GM21423 (cell line): ENCODE data around the gene MICAL3.
"Not testable (repeated sequence)": the region's sequence is repeated elsewhere in the genome, so short reads cannot be mapped to it uniquely, and the experiment has no call there.

Experiments used
- ATAC-seq: cut with Tn5 transposase; IDR thresholded peaks from one replicate; pipeline ENCODE4 v1.9.1; 2021; ENCODE audit warnings: mild to moderate bottlenecking, moderate library complexity; ENCODE audit not compliant: unreplicated experiment

The MICAL3 gene

GRCh38 chr22:17893900-17894535 lies 130.3 kb downstream of the MICAL3 start:
- ATAC-seq, result no peak

DNA sequence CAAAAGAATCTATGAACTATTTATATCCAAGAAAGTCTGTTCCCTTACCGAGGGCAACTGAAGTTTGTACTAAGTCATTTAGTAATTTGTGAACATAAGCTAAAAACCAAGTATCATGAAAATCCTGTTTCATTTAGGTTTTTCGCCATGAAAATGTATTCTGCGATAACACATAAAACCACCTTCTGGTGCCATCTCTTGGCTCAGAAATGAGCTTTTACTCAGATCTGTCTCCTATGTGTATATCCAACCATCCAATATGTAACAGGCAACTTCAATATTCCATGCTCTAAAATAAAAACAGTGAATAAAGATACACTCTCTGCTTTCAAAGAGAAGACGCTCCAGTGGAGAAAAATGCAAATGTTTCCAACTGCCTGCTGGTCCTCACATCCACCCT lies 132.0 kb downstream of the MICAL3 start:
- no peak for ATAC-seq

DNA sequence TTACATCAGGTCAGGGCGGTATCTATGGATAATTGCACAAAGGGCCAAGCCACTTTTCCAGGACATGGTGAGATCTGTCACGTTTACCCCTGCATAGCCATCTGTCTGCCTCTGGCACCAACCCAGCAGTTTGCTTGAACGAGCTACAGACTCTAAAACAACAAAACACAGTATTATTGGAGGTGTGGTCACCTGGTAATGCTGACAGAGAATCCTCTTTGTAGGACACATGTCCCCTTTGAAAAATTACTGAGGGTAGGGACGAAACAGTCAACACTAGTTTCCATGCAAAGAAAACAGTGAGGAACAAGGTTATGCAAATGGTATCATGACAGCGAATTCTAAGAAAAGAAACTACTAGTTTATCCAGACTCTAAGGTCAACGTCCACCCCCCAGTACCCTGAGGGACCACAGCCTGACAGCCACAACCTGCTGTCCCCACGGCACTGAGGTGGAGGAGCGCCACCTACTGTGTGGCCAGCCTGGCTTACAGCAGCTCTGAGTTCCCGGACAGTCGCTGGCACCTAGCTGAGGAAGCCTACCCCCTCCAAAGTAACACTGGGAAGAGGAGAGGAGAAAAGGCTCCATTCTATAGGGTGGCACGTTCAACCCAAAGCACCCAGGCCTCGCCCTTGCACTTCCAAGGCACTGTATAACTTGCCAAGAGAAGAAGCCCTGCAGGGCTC lies 132.7 kb downstream of the MICAL3 start:
- no peak for ATAC-seq

DNA sequence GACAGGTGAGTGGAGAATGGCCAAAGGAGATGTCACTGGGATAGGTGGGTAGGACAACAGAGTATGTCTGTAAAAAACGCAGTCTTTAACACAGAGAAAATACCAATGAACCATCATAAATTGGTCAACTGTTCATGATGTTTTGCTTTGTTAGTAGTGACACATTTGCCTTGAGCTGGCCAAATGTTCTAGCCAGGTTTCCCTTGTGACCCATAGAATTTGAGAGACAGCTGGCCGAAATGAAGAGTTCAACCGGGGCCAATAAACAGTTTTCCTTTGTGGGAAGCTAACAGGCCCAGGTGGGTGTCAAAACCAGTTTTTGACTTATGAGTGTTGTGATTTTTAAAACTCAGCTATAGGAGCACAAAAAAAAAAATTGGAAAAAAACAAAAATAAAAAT lies 133.5 kb downstream of the MICAL3 start:
- ATAC-seq, result no peak

DNA sequence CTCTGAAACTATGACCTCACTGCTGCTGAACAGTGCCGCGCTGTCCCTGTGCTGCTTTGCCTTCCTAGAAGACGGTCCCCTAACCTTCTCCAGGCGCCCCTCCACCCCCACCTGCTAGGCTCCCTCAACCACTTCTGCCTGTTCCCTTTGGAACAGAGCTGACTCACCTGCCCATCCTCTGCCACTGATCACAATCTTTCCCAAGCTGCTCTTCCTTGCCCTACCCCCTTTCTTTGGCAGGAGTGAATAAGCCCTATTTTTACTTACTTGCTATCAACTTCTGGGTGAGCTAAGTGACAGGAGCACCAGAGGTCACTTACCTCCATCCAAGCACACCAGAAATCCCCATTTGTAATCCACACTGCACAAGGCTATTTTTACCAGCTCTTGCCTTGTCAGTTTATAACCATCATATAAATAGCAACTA lies 134.1 kb downstream of the MICAL3 start:
- ATAC-seq, result no peak

DNA sequence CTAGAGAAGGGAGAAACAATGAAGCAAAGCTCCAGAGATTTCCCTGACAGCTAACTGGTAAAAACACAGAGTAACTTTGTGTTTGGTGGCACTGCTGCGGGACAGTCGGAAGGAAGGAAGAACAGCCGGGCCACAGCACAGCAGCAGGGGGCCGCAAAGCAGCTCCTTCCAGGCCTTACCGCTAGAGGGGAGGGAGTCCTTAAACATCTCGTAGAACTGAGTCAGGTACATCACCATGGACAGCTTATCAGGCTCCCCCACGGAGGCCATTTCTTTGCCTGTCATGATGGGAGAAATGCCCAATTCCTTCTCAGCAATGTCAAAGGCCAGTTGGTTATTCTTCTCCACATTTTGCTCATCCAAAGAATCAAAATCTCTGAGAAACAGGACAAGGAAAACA lies 135.5 kb downstream of the MICAL3 start:
- no peak for ATAC-seq

DNA sequence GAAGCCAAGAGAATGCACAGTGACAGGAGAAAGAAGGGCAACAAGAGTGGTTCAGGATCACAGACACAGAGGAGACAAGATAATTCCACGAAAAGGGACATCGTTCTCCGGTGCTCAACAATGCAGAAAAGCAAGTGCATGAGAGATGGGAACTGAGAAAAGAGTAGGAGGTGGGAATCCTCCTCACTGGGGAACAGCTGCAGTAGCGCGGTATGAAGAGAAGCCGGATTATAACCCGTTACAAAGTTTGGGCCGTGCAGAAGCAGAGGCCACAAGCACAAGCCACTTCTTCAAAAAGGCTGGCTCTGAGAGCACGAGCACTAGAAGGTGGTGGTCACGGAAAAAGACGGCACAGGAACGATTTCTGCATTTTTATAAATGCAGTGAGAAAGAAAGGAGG lies 135.9 kb downstream of the MICAL3 start:
- ATAC-seq, result no peak

GRCh38 chr22:17884893-17885292 lies 139.5 kb downstream of the MICAL3 start:
- ATAC-seq, result no peak

GRCh38 chr22:17884084-17884483 lies 140.3 kb downstream of the MICAL3 start:
- no peak for ATAC-seq

- no peak for ATAC-seq
Observed at GRCh38 chr22:17883356-17883755, 141.0 kb downstream of the MICAL3 start.

DNA sequence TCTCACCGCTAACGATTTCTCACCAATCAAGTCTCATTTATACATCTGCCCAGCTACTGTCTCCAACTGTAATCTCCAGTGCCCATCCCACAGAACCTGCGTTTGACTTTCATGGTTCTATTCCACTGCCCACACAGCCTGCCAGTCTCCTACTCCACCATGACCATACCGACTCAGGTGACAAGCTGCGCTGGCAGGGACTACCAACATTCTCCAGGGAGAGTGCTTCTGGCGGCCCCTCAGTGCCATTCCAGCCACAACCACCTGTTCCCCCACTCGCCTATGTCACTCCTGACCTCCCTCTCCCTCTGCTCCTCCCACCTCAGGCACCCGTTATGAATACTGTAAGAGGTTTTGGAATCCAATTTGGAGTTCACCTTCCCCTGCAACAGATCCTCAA lies 141.6 kb downstream of the MICAL3 start:
- no peak for ATAC-seq

- ATAC-seq, result no peak
Observed at GRCh38 chr22:17882162-17882561, 142.2 kb downstream of the MICAL3 start.

DNA sequence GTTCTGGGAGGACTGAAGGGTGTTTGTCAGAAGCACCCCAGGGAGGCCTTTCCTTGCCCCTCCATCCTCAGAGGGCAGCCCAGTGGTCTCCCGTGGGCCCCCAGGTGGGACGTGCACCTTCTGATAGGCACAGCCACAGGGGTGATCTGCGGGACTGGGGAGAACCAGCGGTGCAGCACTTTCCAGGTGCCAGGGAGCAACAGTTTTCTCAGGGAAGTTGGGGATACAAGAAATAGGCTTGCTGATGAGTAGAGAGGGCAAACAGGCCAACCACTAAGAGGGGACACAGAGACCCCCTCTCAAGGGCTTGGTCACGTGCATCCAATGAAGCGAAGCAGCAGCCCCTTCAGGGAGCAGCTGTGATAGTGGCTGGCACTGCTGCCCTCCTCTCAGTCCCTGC lies 143.0 kb downstream of the MICAL3 start:
- ATAC-seq, result no peak

GRCh38 chr22:17880468-17880867 lies 143.9 kb downstream of the MICAL3 start:
- no peak for ATAC-seq

DNA sequence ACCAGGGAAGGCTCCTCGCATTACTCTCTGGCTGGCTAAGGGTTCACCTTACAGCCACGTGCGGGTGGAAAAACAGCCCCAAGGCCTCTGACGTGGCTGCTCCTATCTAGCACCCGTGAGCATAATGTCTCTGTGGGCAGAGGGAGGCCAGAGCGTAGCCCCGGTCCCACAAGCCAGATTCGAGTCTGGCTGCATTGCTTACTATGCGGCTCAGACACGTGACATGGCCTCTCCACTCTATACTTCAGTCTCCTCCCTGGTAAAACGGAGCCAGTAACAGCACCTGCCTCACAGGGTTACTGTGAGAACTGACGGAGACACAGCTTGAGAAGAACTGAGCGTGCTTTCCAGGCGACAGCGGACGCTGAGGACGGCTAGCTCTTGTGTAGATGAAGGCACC lies 144.3 kb downstream of the MICAL3 start:
- ATAC-seq, result no peak

- no peak for ATAC-seq
Observed at GRCh38 chr22:17878941-17879340, 145.4 kb downstream of the MICAL3 start.

DNA sequence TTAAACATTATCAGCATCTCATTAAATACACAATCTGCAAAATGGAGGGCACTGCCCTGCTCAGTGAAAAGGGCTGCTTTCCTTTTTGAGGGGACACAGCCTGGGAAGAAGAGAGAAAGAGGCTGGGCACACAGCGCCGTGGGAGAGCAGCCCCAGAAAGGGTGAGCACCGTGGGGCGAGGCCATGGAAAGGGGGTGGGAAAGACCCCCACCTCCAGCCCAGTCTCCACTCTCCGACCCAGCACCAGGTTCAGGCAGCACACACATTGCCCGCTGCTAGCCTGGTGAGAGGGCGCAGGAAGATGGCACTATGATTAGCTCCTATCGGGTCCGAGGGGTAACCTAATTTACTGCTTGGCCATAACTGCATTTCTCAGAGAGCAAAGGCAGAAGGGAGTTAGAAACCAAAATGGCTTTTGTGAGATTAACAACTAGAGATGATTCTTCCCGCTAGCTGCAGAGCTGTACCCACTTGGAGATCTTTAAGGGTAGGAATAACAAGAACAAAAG lies 146.1 kb downstream of the MICAL3 start:
- ATAC-seq, result no peak

- not testable (repeated sequence) for ATAC-seq
Observed at GRCh38 chr22:17876878-17877855, 147.2 kb downstream of the MICAL3 start.

DNA sequence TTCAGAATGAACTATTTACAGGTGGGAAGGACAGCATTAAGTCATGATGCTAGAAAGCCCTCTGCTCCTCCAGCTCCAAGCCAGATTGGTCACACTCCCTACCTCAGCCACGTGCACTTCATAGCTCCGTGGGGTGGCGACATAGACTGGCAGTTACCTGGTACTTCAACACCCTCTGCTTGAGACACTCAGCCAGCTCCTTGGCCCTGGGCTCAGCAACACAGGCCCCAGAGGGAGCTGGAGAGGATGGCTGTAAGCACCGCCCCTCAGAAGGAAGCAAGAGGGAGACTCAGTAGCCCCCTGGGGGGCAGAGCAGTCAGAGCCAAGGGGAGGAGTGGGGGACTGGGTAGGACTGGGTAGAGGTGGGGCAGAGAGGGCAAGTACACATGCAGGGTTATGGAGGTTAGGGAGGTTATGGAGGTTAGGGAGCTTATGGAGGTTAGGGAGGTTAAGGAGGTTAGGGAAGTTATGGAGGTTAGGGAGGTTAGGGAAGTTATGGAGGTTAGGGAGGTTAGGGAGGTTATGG lies 148.0 kb downstream of the MICAL3 start:
- no peak for ATAC-seq

GRCh38 chr22:17875631-17876030 lies 148.7 kb downstream of the MICAL3 start:
- no peak for ATAC-seq

GRCh38 chr22:17875156-17875555 lies 149.2 kb downstream of the MICAL3 start:
- no peak for ATAC-seq
